GM19397 (cell line): Measurements from ENCODE around the gene DYRK1B.

Experiments
- ATAC-seq: cut with Tn5 transposase; IDR thresholded peaks from one replicate; pipeline ENCODE4 v1.9.1; 2021; ENCODE audit warnings: mild to moderate bottlenecking, moderate library complexity; ENCODE audit not compliant: unreplicated experiment

The DYRK1B gene

DNA sequence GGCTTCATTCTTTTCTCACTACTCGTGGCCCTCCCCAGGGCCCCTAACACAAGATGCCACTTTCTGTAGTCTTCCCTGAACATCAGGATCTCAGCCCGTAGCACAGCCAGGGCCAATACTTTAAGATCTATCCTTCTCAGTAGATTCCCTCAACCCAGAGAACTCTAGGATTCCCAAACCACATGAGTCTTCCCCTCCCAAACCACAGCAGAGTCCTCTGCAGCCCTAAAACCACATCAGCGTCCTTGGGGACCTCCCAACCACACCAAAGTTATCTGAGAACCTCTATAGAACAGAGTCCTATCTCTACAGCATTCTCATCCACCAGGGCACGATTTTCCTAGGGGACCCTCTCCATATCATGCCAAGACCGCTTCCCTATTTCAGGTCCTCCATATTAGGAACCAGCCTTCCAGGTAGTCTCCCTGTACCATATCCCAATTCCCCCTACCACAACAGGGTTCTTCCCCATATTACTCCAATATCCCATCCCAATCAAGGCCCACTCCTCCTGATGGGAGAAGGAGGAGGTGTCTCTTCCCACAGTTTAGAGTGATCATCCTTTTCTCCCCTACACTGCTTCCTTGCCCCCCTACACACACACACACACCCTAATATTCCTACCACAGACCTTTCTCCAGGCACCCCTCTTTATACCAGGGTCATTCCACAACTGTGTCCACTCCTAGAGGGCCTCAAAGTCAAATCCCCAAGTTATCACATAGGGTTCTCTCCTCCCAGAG lies 1.4 kb downstream of the DYRK1B start:
- ATAC-seq, result no peak

DNA sequence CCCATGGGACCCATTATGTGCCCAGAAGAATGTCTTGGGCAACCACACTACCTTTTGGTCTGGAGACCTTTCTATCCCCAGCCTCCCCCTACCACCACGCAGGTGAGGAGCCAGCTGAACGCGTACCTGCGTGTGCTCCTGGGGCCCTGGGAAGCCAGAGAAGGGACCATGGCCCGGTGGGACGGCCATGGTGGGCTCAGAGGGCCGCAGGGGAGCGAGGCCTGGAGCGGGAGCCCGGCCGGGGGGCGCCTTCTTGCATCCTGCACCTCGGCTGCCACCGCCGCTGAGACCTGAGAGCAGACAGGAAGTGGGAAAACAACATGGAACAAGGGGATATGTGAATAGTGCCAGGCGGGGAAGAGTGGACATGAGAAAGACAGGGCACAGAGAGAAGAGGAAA lies 2.3 kb downstream of the DYRK1B start:
- ATAC-seq, result no peak

DNA sequence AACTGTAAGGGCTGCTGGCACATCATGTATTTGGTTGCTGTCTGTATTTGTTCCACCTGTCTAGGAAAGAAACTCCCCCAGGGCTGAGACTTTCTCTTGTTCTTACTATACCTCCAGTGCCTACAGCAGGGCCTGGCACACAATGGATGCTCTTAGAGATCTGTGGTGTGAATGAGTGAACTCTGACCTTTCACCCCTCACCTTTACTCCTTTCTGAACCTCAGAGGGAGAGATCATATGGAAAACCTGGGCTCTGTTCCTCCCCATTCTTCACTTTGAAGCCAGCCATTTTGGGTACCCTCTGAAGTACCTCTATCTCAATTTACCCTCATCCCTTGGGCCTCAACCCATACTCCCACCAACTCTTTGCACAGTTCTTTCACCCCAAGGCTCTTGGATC lies 3.1 kb downstream of the DYRK1B start:
- no peak for ATAC-seq

DNA sequence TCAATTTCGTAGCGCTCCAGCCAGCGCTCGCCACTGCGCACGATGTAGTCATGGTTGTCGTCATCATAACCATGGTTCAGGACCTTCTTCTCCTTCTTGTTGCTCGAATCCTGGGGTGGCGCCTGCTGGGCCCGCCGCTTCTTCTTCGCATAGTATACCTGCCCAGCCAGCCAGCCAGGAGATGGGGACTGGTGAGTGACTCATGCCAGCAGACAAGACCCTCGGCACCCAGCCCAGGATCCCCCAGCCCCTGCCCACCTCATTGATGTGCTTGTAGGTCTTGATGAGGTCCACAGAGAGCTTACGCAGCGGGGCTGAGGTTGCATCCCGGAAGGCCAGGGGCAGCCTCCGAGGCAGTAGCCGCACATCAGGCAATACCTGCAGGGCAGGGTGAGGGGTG lies 3.6 kb downstream of the DYRK1B start:
- no peak for ATAC-seq

DNA sequence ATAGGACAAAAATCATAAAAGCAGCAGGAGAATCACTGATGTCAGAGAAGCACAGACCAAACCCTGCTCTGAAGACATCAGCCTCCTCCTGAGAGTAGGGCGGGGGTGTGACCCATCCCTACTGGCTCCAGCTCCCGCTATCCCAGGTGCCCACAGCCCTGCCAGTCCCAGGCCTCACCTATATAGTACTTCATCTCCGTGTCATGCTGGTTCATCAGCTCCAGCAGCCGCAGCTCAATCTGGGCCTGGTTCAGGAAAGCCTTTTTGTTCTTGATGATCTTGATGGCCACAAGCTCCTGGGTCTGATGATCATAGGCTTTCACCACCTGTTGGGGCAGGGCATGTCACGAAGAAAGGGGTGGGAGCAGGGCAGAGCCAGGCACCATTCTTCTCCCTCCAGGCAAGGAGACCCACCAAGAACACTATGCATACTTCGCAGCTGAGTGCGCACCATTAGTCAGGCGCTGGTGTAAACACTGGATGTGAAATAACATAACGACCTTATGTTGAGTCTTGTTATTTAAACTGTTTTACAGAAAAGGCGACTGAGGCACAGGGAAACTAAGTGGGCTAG lies 4.2 kb downstream of the DYRK1B start:
- ATAC-seq, result no peak

DNA sequence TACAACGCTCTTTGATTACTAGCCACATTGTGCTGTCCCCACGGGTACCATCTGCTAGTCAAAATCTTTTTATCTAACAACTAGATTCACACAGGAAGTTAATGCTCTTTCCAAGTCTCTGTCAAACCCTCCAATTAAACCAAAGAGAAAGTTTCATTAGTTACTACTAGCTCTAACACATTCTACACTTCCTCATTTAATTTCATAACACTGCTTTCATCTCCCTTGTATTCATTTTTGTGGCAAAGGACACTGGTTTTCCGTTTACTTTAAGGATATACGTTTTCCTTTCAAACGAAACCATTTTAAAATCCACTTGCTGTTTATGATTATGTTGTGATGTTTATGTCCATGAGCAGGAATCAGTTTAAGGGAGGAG lies 5.3 kb downstream of the DYRK1B start:
- ATAC-seq, result no peak

DNA sequence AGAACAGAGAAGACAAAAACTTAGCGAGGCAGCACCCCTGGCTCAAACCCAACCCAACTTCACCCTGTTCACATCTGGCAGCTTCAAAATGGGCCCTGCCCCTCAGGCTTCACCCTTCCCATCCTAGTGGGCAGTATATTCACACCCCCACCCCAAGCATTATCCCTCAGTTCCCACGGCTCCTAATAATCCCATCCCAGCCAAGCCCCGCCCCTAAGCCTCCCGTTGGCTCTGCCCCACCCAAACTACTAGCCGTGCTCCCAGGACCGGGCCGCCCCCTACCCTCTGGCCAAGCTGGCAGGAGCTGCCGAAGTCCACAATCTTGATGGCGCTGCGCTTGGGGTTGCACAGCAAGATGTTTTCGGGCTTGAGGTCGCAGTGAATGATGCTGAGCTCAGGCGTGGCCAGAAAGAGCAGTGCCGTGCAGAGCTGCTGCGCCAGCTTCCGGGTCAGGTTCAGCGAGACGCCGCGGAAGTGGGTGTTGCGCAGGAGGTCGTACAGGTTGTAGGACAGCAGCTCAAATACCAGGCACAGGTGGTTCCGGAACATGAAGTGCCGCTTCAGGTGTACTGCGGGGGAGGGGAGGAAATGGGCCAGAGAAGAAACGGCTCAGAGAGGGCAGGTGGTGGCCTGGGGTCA lies 5.8 kb downstream of the DYRK1B start:
- no peak for ATAC-seq

DNA sequence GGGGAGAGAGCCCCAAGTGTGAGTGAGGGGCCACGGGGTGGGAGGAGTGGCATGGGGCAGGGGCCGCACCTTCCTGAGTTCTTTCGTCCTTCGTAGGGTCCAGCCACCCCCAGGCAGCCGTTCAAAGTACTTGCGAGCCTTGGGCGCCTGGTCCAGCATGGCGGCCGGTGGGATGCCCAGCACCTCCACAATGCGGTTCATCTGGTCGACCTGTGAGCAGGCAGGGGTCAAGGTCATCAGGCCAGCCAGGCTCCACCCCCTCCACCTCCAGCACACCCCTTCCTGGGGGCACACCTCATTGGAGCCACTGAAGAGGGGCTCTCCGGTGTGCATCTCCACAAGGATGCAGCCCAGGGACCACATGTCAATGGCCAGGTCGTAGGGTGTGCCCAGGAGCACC lies 6.7 kb downstream of the DYRK1B start:
- no peak for ATAC-seq

DNA sequence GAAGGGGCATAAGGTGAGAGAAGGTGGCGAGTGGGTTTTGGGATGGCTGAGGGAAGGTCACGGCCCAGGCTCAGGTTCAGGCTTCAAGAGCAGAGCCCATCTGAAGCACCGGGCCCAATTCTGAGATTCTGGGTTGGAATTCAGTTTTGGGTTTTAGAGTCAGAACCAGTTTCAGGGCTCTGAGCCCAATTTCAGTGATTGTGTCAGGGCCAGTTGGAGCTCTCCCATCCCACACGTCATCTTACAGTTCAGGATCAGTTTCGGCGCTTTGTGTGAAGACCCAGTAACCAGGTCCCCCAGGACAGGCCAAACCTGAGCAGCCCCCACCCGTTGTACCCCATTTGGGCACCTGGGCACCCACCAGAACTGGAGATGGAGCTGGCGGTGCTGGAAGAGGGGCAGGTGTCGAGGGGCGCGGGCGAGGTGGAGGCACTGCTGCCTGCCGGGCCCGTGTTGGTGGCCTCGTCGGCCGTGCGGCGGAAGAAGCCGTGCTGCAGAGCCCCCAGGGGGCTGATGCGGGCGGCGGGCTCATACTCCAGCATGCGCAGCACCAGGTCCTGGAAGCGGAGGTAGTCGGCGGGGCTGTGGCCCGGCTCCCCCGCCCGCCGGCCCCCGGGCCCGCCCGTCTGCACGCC lies 7.5 kb downstream of the DYRK1B start:
- ATAC-seq, result no peak

DNA sequence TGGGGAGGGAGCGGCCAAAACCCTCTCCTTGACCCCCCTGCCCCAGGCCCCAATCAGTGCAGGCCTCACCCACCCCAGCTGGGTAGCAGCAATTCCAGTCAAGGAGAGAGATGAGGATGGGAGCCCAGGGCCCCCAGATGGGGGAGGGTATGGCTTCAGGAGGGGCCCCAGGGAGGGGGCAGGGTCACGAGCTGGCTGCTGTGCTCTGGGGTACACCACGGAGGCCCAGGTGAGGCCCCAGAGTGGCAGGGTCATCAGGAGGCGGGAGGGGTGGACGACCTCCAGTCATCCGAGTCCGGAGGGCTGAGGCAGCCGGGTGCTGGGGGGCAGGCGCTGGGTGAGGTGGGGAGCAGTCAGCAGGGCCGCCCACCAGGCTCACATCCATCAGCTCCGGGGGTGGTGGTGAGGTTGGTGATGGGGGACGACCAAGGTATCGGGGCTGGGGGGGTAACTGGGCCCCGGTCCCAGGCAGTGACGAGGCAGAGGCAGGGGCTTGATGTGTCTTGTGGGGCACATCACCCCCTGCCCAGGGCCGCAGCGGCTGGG lies 8.4 kb downstream of the DYRK1B start:
- no peak for ATAC-seq

DNA sequence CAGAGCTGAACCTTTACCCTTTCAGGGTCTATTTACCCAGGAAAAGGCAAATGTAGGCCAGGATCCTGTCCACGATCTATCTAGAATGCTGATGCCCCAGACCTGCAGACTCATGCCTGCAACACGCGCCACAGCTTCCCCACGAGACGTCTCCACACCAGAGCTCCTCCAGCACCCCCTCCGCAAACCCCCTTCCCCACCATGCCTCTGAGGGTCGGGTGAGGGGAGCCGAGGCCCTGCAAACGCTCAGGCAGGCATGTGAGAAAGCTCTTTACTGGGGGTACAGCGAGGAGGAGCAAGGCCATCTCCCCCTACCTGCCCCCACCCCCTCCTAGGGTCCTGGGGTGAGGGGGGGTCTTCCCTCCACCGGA lies 8.9 kb downstream of the DYRK1B start:
- ATAC-seq, result no peak

DNA sequence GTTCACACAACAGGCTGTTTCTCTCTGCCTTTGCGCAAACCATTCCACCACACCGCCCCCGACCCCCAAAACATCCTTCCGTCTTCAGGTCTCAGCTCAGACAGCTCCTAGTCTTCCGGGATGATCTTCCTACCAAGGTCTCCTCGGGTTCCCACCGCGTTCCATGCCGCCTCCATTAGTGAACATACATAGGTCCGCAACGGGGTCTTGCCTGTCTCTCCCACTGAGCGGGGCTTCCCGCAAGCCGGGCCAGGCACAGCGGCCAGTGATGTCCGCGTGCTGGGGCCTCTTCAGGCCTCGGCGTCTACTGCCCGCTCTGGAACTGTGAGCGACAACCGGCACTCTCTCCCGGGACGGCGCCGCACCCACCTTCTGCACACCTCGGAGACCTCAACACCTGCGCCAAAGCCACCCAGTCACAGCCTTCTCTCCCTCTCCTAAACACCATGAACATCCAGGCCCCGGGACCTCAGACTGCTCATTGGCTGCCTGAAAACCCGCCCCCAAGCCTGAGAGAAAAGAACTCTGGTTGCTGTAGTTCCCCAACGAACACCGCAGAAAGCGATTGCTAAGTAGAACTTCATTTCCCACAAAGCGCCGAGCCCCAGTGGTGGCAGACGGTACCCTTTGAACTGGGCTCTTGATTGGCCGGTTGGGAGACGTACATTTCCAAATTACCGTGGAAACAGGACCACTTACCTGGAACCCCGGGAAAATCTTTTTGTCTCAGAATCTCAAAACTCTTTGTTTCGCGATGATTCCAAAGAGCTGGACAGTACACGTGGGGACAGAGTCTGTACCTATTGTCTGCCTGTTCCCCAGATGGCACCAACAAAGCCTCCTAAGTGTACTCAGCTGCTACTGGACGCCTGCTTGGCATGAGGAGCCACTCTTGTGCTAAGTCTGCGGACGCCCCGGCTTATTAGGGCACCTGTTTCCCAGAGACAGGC lies 9.5 kb downstream of the DYRK1B start:
- peak; percentile 90 for ATAC-seq

DNA sequence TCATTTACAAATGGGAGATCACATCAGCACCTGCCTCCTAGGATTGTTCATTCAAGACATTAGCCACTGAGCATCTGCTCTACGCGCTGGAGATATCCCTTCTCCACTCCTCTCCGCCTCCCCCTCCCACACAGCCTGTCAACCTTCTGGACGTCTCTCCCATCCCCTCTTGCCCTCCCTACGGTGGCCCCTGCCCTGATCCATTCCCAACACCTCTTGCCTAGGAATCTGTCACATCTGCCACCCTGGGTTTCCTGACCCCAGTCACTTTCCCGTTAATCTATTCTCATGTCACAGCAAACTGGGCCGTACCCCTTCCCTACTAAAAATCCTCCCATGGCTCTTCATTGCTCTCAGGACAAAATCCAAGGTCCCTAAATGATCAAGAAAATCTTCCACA lies 10.3 kb downstream of the DYRK1B start:
- no peak for ATAC-seq

DNA sequence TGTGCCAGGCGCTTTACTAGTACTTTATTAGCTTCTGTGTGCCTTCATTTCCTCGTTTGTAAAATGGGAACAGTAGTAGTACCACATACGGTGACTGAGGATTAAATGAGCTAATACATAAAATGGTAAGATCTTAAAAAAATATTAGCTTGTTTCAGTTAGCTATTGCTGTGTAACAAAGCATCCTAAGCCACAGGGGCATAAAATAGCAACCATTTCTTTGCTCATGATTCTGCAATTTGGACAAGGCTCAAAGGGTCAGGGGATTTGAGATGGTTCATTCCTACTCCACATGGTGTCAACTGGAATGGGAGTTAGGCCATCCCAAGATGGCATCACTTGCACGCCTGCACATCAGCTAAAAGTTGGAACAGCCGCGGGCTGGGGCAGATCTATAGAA lies 13.3 kb downstream of the DYRK1B start:
- ATAC-seq, result no peak

DNA sequence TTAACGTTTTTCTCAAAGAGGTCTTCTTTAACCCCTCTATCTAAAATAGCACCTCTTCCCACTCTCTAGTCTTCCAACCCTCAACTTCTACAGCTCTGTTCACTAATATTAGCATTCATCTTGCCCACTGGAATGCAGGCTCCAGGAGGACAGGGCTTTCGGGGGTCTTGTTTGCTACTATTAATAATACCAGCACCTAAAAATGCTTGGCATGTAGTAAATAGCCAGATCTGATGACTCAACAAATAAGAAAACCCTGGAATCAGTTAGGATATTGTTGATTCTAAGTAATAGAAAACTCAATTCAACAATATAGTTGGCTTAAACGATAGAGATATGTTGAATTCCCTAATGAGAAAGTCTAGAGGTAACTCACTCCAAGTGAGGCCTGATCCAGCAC lies 14.2 kb downstream of the DYRK1B start:
- no peak for ATAC-seq

DNA sequence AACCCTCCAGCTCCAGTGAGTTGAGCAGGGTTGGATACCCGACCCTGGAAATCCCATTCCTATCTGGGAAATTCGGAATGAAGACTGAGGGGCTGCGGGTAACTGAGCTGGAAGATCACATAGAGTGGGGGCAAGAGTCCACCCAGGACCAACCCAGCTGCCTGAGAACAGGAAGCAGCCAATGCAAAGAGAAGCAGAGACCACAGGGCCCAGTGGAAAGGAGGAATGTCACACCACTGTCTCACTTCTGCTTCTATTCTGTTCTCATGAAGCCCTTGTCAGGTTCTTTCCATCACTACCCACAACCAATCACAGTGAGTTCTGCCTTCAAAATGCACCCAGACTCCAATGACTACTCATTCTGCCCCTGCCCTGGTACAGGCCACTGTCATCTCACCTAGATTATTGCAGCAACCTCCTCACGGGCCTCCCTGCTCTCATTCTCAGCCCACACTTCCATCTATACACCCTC lies 15.3 kb downstream of the DYRK1B start:
- peak; percentile 60 for ATAC-seq

DNA sequence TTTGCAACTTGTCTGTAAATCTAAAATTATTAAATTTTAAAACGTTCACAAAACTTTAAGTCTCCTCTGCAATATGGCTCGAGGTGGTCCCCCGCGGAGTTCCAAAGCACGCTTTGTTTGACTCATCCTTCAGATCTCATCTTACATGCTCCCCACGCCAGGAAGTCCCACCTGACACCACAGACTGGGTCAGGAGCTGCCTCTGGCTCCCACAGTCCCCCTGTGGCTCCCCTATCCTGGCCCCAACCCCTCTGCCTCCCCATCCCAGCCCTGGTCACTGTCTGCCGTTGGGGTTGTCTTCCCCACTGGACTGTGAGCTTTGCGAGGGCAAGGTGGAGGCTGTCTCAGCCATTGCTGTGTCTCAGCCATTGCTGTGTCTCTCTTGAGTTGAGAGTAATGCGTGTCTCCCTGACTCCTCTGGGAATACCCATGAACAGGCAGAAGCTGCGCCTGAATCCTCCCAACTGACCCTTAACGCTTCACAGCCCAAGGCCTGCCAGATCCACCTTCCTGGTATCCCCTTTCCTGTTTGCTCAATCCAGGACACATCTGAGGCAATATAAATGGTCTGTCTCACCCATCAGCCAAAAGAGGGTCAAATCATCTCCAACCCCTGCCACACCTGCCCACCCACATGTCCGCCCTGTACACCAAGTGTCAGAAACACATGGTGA lies 15.9 kb downstream of the DYRK1B start:
- ATAC-seq, result no peak

DNA sequence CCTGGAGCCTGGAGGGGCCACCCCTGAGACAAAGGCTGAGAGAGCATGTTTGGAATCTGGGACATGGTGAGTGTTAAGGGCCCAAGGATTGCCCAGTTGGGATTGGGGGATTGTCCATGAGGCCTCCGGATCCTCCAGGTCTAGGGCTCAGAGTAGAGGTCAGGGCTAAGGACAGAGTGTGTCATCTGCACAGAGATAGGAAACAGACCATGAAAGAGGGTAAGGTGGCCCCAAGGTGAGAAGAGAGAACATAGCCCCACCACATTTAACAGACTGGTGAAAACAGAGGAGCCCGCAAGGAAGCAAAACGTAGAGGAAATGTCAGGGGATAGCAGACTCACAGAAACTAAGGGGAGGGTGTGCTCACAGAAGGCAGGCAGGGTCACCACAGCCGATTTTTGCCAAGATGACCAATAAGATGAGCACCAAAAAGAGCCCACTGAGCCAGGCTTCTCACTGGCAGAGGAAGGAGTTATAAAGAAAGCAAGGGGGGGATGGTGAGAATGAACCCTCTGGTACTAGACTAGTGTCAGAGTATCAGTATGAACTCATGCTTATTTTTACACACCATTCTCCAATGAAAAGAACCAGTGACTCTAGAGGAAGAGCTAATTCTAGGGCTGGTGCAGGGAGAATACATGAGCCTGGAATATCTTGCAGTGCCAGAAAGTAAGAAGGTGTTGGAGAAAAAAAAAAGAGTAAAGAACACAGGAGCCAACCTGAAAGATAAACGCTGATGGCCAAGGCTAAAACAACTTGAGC lies 17.5 kb downstream of the DYRK1B start:
- no peak for ATAC-seq

DNA sequence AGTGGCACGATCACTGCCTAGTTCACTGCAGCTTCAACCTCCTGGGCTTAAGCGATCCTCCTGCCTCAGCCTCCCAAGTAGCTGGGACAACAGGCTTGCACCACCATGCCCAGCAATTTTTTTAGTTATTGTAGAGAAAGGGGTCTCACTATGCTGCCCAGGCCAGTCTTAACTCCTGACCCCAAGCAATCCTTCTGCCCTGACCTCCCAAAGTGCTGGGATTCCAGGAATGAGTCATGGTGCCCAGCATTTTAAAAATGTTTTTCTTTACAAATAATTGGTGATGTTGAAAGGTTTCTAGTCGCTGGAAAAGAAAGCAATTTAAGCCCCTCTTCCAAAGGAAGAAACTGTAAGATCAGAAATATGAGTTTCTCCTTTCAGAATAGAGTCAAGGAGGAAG lies 19.4 kb downstream of the DYRK1B start:
- ATAC-seq, result no peak
